Prostate gland (tissue), 2 donors: ENCODE measurements around the gene TMEM14B. TPM values are rescaled to one million over a fixed set of nuclear protein-coding genes. Genes with fewer than 3 reads are reported as not detected.

Source experiments
- DNase-seq: peaks from one replicate; pipeline ENCODE4 v3.0.0-alpha.2; 2019; ENCODE audit warnings: low spot score
- H3K27ac ChIP-seq, 2 donors: fragments of 200-600 bp; sonication (generic); 2 replicates each; pipeline ENCODE4 v1.5.1; 2017 to 2019
- H3K27me3 ChIP-seq: fragments of 200-600 bp; sonication (generic); replicated peaks from 2 replicates; pipeline ENCODE4 v1.5.1; 2019; ENCODE audit not compliant: insufficient read depth
- H3K36me3 ChIP-seq, 2 donors: fragments of 200-600 bp; sonication (generic); 1 replicate in 1 of 2; 2 replicates in 1 of 2; pipeline versions ENCODE4 v1.5.1 to v1.8.1; 2017 to 2019
- H3K4me1 ChIP-seq: fragments of 200-600 bp; sonication (generic); replicated peaks from 2 replicates; pipeline ENCODE4 v1.5.1; 2019
- H3K4me3 ChIP-seq, 2 donors: fragments of 200-600 bp; sonication (generic); 2 replicates each; pipeline ENCODE4 v1.5.1; 2017 to 2019
- H3K9me3 ChIP-seq: fragments of 200-600 bp; sonication (generic); 2 replicates; pipeline ENCODE4 v1.5.1; 2017
- CTCF ChIP-seq, 4 experiments: fragments of 200-600 bp in 2 of 4; fragments of 450-650 bp in 2 of 4; sonication (generic) in 2 of 4; IDR thresholded peaks; 1 replicate in 3 of 4; 2 replicates in 1 of 4; pipeline ENCODE4 v1.5.1; 2016 to 2019; ENCODE audit warnings: antibody characterized with exemption in 4 of 4, mild to moderate bottlenecking in 2 of 4, moderate library complexity in 2 of 4
- POLR2A ChIP-seq: fragments of 450-650 bp; IDR thresholded peaks from one replicate; pipeline ENCODE4 v1.6.1; 2016; ENCODE audit warnings: antibody characterized with exemption, mild to moderate bottlenecking
- POLR2AphosphoS5 ChIP-seq: sonication (generic); formaldehyde crosslinking; IDR thresholded peaks from one replicate; pipeline ENCODE4 v1.6.1; 2017; ENCODE audit warnings: antibody characterized with exemption
- WGBS: methylation state at CpG from one replicate; pipeline ENCODE4 v1.1.5; 2018; 5-methylcytosine and 5-hydroxymethylcytosine counted together
- intact Hi-C: fragments of 100-400 bp; cut with DNase I; formaldehyde crosslinking; loops from one replicate; pipeline ENCODE4 v1.14.2; 2022
- total RNA-seq, 2 donors: library from RNA; depleted of rRNA; stranded (reverse); fragments of >200 nt; gene quantifications; one replicate each; pipeline ENCODE4 v1.1.0, GENCODE V29; 2016

Gene TMEM14B
- total RNA-seq, 2 donors from 2014 or later, result 81.1 to 165 TPM

- Histone ChIP-seq H3K27ac (no peak overlapping the region), H3K36me3 (no peaks in the 10 kb centered on the region), H3K4me1 (no peaks in the 10 kb centered on the region), H3K27me3 (no peaks in the 10 kb centered on the region), H3K9me3 (no peaks in the 10 kb centered on the region), H3K4me3 (no peak overlapping the region)
- TF ChIP-seq POLR2A (no peak), CTCF (IDR thresholded peaks at IDR 0.05) (peak in 3 of 4 experiments; percentile 32 to 36 (median 34))
- no peak for DNase-seq
- 38% methylated on average over 3 of the region's 3 CpGs for WGBS
- intact Hi-C loops, result no loop called here
Observed at GRCh38 chr6:10759312-10759839, 11.8 kb downstream of the TMEM14B start.

- WGBS, result 53% methylated on average over 6 of the region's 6 CpGs
- Histone ChIP-seq H3K9me3 (no peaks in the 10 kb centered on the region), H3K36me3 (no peaks in the 10 kb centered on the region), H3K27me3 (no peaks in the 10 kb centered on the region), H3K4me3 (no peak overlapping the region), H3K4me1 (no peaks in the 10 kb centered on the region), H3K27ac (no peak overlapping the region)
- intact Hi-C loops, result no loop called here
- TF ChIP-seq POLR2A, result no peak
- TF ChIP-seq CTCF (IDR thresholded peaks at IDR 0.05), result no peak
- no peak for TF ChIP-seq POLR2AphosphoS5
- DNase-seq, result no peak
Observed at GRCh38 chr6:10759884-10760329, 12.3 kb downstream of the TMEM14B start.

- no peaks in the 10 kb centered on the region for H3K27me3 ChIP-seq
- H3K27ac ChIP-seq, result no peak overlapping the region
- intact Hi-C loops, result no loop called here
- WGBS, result 82% methylated on average over 2 of the region's 2 CpGs
- no peaks in the 10 kb centered on the region for H3K9me3 ChIP-seq
- no peaks in the 10 kb centered on the region for H3K4me1 ChIP-seq
- H3K36me3 ChIP-seq, result no peaks in the 10 kb centered on the region
- no peak overlapping the region for H3K4me3 ChIP-seq
- TF ChIP-seq POLR2A, result no peak
- TF ChIP-seq CTCF (IDR thresholded peaks at IDR 0.05), result no peak
- no peak for TF ChIP-seq POLR2AphosphoS5
- DNase-seq, result no peak
Observed at GRCh38 chr6:10763006-10763405, 15.4 kb downstream of the TMEM14B start.

GRCh38 chr6:10769419-10769818 lies 21.8 kb downstream of the TMEM14B start:
- intact Hi-C loops, result no loop called here
- Histone ChIP-seq H3K27ac (no peak overlapping the region), H3K4me3 (no peak overlapping the region), H3K9me3 (no peaks in the 10 kb centered on the region), H3K4me1 (no peaks in the 10 kb centered on the region), H3K27me3 (no peaks in the 10 kb centered on the region), H3K36me3 (no peaks in the 10 kb centered on the region)
- WGBS, result 91% methylated on average over 3 of the region's 3 CpGs
- TF ChIP-seq POLR2AphosphoS5 (no peak), POLR2A (no peak), CTCF (IDR thresholded peaks at IDR 0.05) (no peak)
- no peak for DNase-seq

GRCh38 chr6:10771371-10771894 lies 23.8 kb downstream of the TMEM14B start:
- Histone ChIP-seq H3K36me3 (no peaks in the 10 kb centered on the region), H3K4me1 (no peaks in the 10 kb centered on the region), H3K4me3 (no peak overlapping the region), H3K9me3 (no peaks in the 10 kb centered on the region), H3K27ac (no peak overlapping the region), H3K27me3 (no peaks in the 10 kb centered on the region)
- intact Hi-C loops, result no loop called here
- TF ChIP-seq CTCF (IDR thresholded peaks at IDR 0.05) (no peak), POLR2AphosphoS5 (no peak), POLR2A (no peak)
- WGBS, result 64% methylated on average over 12 of the region's 12 CpGs
- DNase-seq, result no peak
